K562 (cell line): ENCODE data around the gene SDK1. TPM values are rescaled to one million over a fixed set of nuclear protein-coding genes. Genes with fewer than 3 reads are reported as not detected.

ENCODE experiments used
- ATAC-seq: fragments of 200-7000 bp; cut with Tn5 transposase; 3 replicates; pipeline ENCODE4 v1.9.1; 2020; ENCODE audit warnings: moderate library complexity
- BruUV-seq: library from RNA; stranded (reverse); fragments of 400-500 nt; replicated peaks from 2 replicates; lab custom pipeline; 2021; lab: Mats Ljungman, UMichigan
- CTCF ChIA-PET: fragments of 300-600 bp; formaldehyde crosslinking; extraction: SDS; loops from one replicate; lab custom pipeline; 2021; ENCODE audit warnings: low intra/inter-chr PET ratio; lab: Yijun Ruan, JAX
- POLR2A ChIA-PET: fragments of 300-600, 350-650 bp; sonication (Branson Sonifier 250); formaldehyde crosslinking; extraction: SDS; loops from one replicate; lab custom pipeline; 2021; ENCODE audit warnings: antibody characterized with exemption, inconsistent platforms; lab: Yijun Ruan, JAX
- DNase-seq, 4 experiments: peaks; one replicate each; pipeline versions ENCODE4 v3.0.0 to v3.0.0-alpha.2; 2011 to 2018; ENCODE audit warnings: low spot score in 3 of 4, mixed read lengths in 3 of 4; ENCODE audit errors: extremely low read depth in 1 of 4
- FAIRE-seq: peaks from 2 replicates; lab custom pipeline; 2011; peaks lifted over from hg19 to GRCh38; lab: Jason Lieb, UNC
- H2AFZ ChIP-seq: 2 replicates; pipeline ENCODE4 v1.6.0; 2011; ENCODE audit warnings: low read depth, low read length, control low read depth, inconsistent platforms
- H3K27ac ChIP-seq: fragments of 200-600 bp; 3 replicates; pipeline ENCODE4 v1.8.0; 2011; ENCODE audit warnings: low read depth, mild to moderate bottlenecking, control low read depth, inconsistent platforms, low read length, moderate library complexity, mixed read lengths; ENCODE audit errors: extremely low read depth
- H3K27me3 ChIP-seq, 2 experiments: fragments of 300-600 bp in 1 of 2; 2 replicates in 1 of 2; 3 replicates in 1 of 2; pipeline versions ENCODE4 v1.6.0 to v1.8.0; 2011; ENCODE audit warnings: inconsistent platforms in 2 of 2, low read length in 2 of 2, mild to moderate bottlenecking in 1 of 2, mixed read lengths in 1 of 2, moderate library complexity in 1 of 2; ENCODE audit not compliant: control insufficient read depth in 2 of 2, insufficient read depth in 2 of 2
- H3K36me3 ChIP-seq: fragments of 300-600 bp; 3 replicates; pipeline ENCODE4 v1.8.0; 2011; ENCODE audit warnings: mild to moderate bottlenecking, low read length, inconsistent platforms; ENCODE audit not compliant: control insufficient read depth, insufficient read depth
- H3K4me1 ChIP-seq, 2 experiments: fragments of 200-600 bp in 1 of 2; replicated peaks in 1 of 2; 2 replicates in 1 of 2; 3 replicates in 1 of 2; pipeline versions ENCODE4 v1.5.1 to v1.8.0; 2011; ENCODE audit warnings: inconsistent platforms in 2 of 2, low read length in 2 of 2, mild to moderate bottlenecking in 1 of 2, mixed read lengths in 1 of 2, moderate library complexity in 1 of 2; ENCODE audit not compliant: control insufficient read depth in 2 of 2, insufficient read depth in 2 of 2
- H3K4me2 ChIP-seq: 2 replicates; pipeline ENCODE4 v1.6.1; 2011; ENCODE audit warnings: low read length, control low read depth, inconsistent platforms, mixed read lengths; ENCODE audit not compliant: insufficient read depth
- H3K4me3 ChIP-seq: fragments of 200-600 bp; sonication (generic), shearing (Covaris generic); 2 replicates; pipeline ENCODE4 v1.5.1; 2016; ENCODE audit warnings: control low read depth, inconsistent platforms
- H3K79me2 ChIP-seq: fragments of 200-600 bp; 3 replicates; pipeline ENCODE4 v1.8.0; 2011; ENCODE audit warnings: low read length, inconsistent platforms; ENCODE audit not compliant: control insufficient read depth, insufficient read depth
- H3K9ac ChIP-seq, 2 experiments: 2 replicates each; pipeline versions ENCODE4 v1.6.0 to v1.6.1; 2011; ENCODE audit warnings: low read depth in 2 of 2, low read length in 2 of 2, control low read depth in 1 of 2, inconsistent platforms in 1 of 2, mild to moderate bottlenecking in 1 of 2, mixed read lengths in 1 of 2; ENCODE audit not compliant: insufficient read depth in 1 of 2
- H3K9me1 ChIP-seq: one replicate; pipeline ENCODE4 v1.6.0; 2011; ENCODE audit warnings: inconsistent platforms, mild to moderate bottlenecking, low read length, moderate library complexity; ENCODE audit not compliant: control insufficient read depth, insufficient read depth
- H3K9me3 ChIP-seq: replicated peaks from 2 replicates; pipeline ENCODE4 v1.5.1; 2011; ENCODE audit warnings: low read depth, low read length, inconsistent platforms; ENCODE audit not compliant: control insufficient read depth, insufficient read depth
- H4K20me1 ChIP-seq: replicated peaks from 2 replicates; pipeline ENCODE4 v1.6.1; 2011; ENCODE audit warnings: low read length, inconsistent platforms, mixed read lengths; ENCODE audit not compliant: control insufficient read depth, insufficient read depth
- CSDE1 ChIP-seq, 2 experiments: fragments of 450-650 bp; IDR thresholded peaks; 2 replicates each; pipeline ENCODE4 v1.6.1; 2016; ENCODE audit warnings: mild to moderate bottlenecking in 1 of 2
- HNRNPH1 ChIP-seq: fragments of 200-400 bp; formaldehyde crosslinking; optimal IDR thresholded peaks from 2 replicates; pipeline ENCODE3; 2017; ENCODE audit warnings: low read depth, mild to moderate bottlenecking, low read length, moderate library complexity
- ZFP36 ChIP-seq: fragments of 150-350 bp; IDR thresholded peaks from 2 replicates; pipeline ENCODE4 v1.6.1; 2018; ENCODE audit warnings: low read length, low read depth; ENCODE audit not compliant: partially characterized antibody
- ZNF316 ChIP-seq: fragments of 450-650 bp; IDR thresholded peaks from 2 replicates; pipeline ENCODE4 v1.6.1; 2016
- WGBS: fragments of 100-300 bp; shearing (Covaris generic); methylation state at CpG from one replicate; pipeline ENCODE4 v1.1.6; 2016; ENCODE audit warnings: low coverage, mixed read lengths; ENCODE audit not compliant: insufficient coverage; ENCODE audit errors: missing lambda C conversion rate; 5-methylcytosine and 5-hydroxymethylcytosine counted together
- in situ Hi-C: fragments of 300-500 bp; cut with MboI; formaldehyde crosslinking; loops from 4 replicates; pipeline ENCODE4 v1.15.0; 2018; ENCODE audit warnings: inconsistent platforms, mixed read lengths
- intact Hi-C: fragments of 100-400 bp; cut with micrococcal nuclease; formaldehyde crosslinking; loops from 2 replicates; pipeline ENCODE4 v1.14.2; 2022
- polyA plus RNA-seq, 8 experiments: library from polyadenylated mRNA; depleted of rRNA in 4 of 8; stranded (reverse) in 5 of 8; unstranded in 3 of 8; fragments of >200 nt; fragmentation: Nextera tagmentation in 2 of 8; fragmentation: Illumina TruSeq in 1 of 8; extraction: Ambion mirVana in 2 of 8; extraction: Trizol in 1 of 8; gene quantifications; 2 replicates each; pipeline versions ENCODE4 v1.2.1 to v1.2.3, GENCODE V29; 2011 to 2014; ENCODE audit warnings: inconsistent platforms in 1 of 8, missing spikeins in 1 of 8
- total RNA-seq, 7 experiments: library from RNA; depleted of rRNA in 6 of 7; stranded (reverse); fragments of >200 nt in 6 of 7; fragmentation: Illumina TruSeq in 2 of 7; extraction: Trizol in 2 of 7; gene quantifications; 2 replicates each; pipeline versions ENCODE4 v1.2.1 to v1.2.3, GENCODE V29; 2011 to 2021; ENCODE audit warnings: low replicate concordance in 1 of 7
- TF ChIP-seq, protein P1 (sequence below): sonication (generic); formaldehyde crosslinking; IDR thresholded peaks from 2 replicates; pipeline ENCODE4 v1.8.0; 2022; ENCODE audit warnings: missing genetic modification reagents, mild to moderate bottlenecking, borderline replicate concordance
- TF ChIP-seq, protein P2 (sequence below): fragments of 250-450 bp; sonication (Bioruptor Pico); IDR thresholded peaks from 2 replicates; pipeline ENCODE4 v1.9.0; 2021; ENCODE audit warnings: mild to moderate bottlenecking, inconsistent platforms

Gene SDK1
- total and polyA plus RNA-seq, 9 of the 15 experiments (the other 6 are each of a cell fraction or from before 2014, with no cell fraction given) = 0.16 TPM; not detected in 8

DNA sequence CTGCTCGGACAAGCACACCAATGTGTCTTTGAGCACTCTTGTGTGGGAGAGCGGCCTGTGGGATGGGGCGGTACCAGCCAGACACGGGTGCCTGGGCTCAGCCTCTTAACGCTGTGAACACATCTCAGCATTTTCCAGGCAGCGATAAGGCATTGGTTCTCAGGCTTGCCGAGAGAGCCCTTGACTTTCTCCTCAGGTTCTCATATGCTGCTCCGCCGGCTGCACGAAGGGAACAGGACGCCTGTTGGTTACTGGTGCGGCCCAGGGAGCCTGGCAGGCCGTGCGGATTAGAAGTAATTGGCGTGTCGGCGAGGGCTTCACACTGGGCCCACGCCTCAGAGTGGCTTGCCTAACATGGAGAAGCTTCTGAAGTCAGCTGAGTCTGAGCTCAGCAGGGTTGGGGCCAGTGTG is 924.3 kb downstream of the SDK1 start (continued):
- no peak for TF ChIP-seq HNRNPH1
- TF ChIP-seq, protein P1, sequence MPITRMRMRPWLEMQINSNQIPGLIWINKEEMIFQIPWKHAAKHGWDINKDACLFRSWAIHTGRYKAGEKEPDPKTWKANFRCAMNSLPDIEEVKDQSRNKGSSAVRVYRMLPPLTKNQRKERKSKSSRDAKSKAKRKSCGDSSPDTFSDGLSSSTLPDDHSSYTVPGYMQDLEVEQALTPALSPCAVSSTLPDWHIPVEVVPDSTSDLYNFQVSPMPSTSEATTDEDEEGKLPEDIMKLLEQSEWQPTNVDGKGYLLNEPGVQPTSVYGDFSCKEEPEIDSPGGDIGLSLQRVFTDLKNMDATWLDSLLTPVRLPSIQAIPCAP (CRISPR knock-in tag) = no peak
- TF ChIP-seq, protein P2, sequence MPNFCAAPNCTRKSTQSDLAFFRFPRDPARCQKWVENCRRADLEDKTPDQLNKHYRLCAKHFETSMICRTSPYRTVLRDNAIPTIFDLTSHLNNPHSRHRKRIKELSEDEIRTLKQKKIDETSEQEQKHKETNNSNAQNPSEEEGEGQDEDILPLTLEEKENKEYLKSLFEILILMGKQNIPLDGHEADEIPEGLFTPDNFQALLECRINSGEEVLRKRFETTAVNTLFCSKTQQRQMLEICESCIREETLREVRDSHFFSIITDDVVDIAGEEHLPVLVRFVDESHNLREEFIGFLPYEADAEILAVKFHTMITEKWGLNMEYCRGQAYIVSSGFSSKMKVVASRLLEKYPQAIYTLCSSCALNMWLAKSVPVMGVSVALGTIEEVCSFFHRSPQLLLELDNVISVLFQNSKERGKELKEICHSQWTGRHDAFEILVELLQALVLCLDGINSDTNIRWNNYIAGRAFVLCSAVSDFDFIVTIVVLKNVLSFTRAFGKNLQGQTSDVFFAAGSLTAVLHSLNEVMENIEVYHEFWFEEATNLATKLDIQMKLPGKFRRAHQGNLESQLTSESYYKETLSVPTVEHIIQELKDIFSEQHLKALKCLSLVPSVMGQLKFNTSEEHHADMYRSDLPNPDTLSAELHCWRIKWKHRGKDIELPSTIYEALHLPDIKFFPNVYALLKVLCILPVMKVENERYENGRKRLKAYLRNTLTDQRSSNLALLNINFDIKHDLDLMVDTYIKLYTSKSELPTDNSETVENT (CRISPR knock-in tag) = no peak

- no peak overlapping the region for H3K4me3 ChIP-seq
- no TSS peak for BruUV-seq
- ATAC-seq = no peak
- intact Hi-C loops = loop anchor here (2.0 kb wide), 1 partner anchor 253 kb away; no protein-coding TSS in a partner anchor
- no peak for DNase-seq
- H3K27ac ChIP-seq = no peak overlapping the region
- no peaks in the 10 kb centered on the region for H3K36me3 ChIP-seq
- H3K4me1 ChIP-seq = no peaks in the 10 kb centered on the region
- peaks cover 6 to 34% of the 10 kb centered on the region in 2 experiments; a peak in 3 of 5 replicates for H3K27me3 ChIP-seq
- no peaks in the 10 kb centered on the region for H4K20me1 ChIP-seq
- H3K9ac ChIP-seq = no peak overlapping the region
- H2AFZ ChIP-seq = no peak overlapping the region
- no peak for FAIRE-seq
- in situ Hi-C loops = no loop called here
- POLR2A ChIA-PET = interaction anchor here (1.3 kb wide), 1 partner anchor 18 kb away, joined by 3 read pairs; no protein-coding TSS in a partner anchor
- no peak overlapping the region for H3K4me2 ChIP-seq
- H3K9me1 ChIP-seq = no peaks in the 10 kb centered on the region
- 2% methylated on average over 17 of the region's 21 CpGs for WGBS
- no peaks in the 10 kb centered on the region for H3K79me2 ChIP-seq
- CTCF ChIA-PET = no interaction called here
- peak; percentile 13; the same call in 1 of the 2 replicates for TF ChIP-seq ZNF316
- no peak for TF ChIP-seq ZFP36
- no peak for TF ChIP-seq CSDE1 (IDR thresholded peaks at IDR 0.05)
- no peaks in the 10 kb centered on the region for H3K9me3 ChIP-seq
These were observed 925.0 kb downstream of the SDK1 start for GRCh38 chr7:4225881-4226523.
